Neural progenitor cell (in vitro differentiated cells): ENCODE measurements around the gene KPNA4.

ENCODE experiments used
- EZH2 ChIP-seq: fragments of 200-600 bp; sonication (generic); IDR thresholded peaks from 2 replicates; pipeline ENCODE4 v1.6.1; 2017; ENCODE audit warnings: antibody characterized with exemption, mild to moderate bottlenecking, moderate library complexity
- TF ChIP-seq, protein P1 (sequence below): fragments of 200-600 bp; sonication (generic); IDR thresholded peaks from 2 replicates; pipeline ENCODE4 v1.5.1; 2017; ENCODE audit warnings: antibody characterized with exemption, mild to moderate bottlenecking

- TF ChIP-seq, protein P1, sequence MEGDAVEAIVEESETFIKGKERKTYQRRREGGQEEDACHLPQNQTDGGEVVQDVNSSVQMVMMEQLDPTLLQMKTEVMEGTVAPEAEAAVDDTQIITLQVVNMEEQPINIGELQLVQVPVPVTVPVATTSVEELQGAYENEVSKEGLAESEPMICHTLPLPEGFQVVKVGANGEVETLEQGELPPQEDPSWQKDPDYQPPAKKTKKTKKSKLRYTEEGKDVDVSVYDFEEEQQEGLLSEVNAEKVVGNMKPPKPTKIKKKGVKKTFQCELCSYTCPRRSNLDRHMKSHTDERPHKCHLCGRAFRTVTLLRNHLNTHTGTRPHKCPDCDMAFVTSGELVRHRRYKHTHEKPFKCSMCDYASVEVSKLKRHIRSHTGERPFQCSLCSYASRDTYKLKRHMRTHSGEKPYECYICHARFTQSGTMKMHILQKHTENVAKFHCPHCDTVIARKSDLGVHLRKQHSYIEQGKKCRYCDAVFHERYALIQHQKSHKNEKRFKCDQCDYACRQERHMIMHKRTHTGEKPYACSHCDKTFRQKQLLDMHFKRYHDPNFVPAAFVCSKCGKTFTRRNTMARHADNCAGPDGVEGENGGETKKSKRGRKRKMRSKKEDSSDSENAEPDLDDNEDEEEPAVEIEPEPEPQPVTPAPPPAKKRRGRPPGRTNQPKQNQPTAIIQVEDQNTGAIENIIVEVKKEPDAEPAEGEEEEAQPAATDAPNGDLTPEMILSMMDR, result no peak
- TF ChIP-seq EZH2, result no peak
Observed at GRCh38 chr3:160598865-160599264, 33.5 kb upstream of the KPNA4 start.
